Mammary epithelial cell (primary cell): ENCODE measurements around the gene CSNK1G3.

Source experiments
- EZH2 ChIP-seq: IDR thresholded peaks from 2 replicates; pipeline ENCODE4 v1.6.1; 2012; ENCODE audit warnings: low read length, inconsistent platforms, borderline replicate concordance
- TF ChIP-seq, protein P1 (sequence below), 2 donors: IDR thresholded peaks in 1 of 2; conservative IDR thresholded peaks in 1 of 2; 2 replicates each; pipeline ENCODE4 v1.5.1; 2011 to 2012; ENCODE audit warnings: inconsistent platforms in 2 of 2, low read length in 2 of 2, mild to moderate bottlenecking in 2 of 2, control low read depth in 1 of 2, low read depth in 1 of 2; ENCODE audit not compliant: insufficient read depth in 1 of 2; ENCODE audit errors: extremely low read depth in 1 of 2

DNA sequence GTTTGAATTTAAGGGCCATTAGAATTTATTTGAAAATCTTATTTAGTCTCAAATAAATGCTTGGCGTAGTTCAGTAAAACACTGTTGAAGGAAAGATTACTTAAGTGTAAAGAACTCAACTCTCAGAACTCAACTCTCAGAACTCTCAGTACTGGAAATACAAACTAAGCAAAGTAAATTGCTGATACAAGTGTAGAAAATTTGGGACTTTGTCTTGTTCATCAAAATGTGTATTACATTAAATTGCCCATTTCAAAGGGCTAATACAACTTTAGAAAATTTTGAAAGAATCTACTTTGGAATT is 99.4 kb downstream of the CSNK1G3 start:
- TF ChIP-seq, protein P1, sequence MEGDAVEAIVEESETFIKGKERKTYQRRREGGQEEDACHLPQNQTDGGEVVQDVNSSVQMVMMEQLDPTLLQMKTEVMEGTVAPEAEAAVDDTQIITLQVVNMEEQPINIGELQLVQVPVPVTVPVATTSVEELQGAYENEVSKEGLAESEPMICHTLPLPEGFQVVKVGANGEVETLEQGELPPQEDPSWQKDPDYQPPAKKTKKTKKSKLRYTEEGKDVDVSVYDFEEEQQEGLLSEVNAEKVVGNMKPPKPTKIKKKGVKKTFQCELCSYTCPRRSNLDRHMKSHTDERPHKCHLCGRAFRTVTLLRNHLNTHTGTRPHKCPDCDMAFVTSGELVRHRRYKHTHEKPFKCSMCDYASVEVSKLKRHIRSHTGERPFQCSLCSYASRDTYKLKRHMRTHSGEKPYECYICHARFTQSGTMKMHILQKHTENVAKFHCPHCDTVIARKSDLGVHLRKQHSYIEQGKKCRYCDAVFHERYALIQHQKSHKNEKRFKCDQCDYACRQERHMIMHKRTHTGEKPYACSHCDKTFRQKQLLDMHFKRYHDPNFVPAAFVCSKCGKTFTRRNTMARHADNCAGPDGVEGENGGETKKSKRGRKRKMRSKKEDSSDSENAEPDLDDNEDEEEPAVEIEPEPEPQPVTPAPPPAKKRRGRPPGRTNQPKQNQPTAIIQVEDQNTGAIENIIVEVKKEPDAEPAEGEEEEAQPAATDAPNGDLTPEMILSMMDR (conservative IDR thresholded peaks at IDR 0.05 in 1 of 2, IDR thresholded peaks at IDR 0.05 in 1 of 2; ENCODE audit: extremely low read depth in 1 of 2, insufficient read depth in 1 of 2, low read depth in 1 of 2, low read length in 2 of 2): no peak
- no peak for TF ChIP-seq EZH2
